Astrocyte of the spinal cord (primary cell): Measurements from ENCODE around the gene SREBF2.

ENCODE experiments used
- DNase-seq: peaks from one replicate; pipeline ENCODE4 v3.0.0; 2011; ENCODE audit warnings: low read depth, low spot score
- H3K4me3 ChIP-seq: 2 replicates; pipeline ENCODE4 v1.5.1; 2011; ENCODE audit warnings: low read depth, mild to moderate bottlenecking, low read length, moderate library complexity
- in situ Hi-C: cut with HindIII; loops from 2 replicates; pipeline ENCODE4 v1.10.0; 2017; ENCODE audit warnings: low sequenced_read_pairs
- TF ChIP-seq, protein P1 (sequence below): IDR thresholded peaks from 2 replicates; pipeline ENCODE4 v1.5.1; 2012; ENCODE audit warnings: low read depth, mild to moderate bottlenecking, low read length, inconsistent platforms

The SREBF2 gene

DNA sequence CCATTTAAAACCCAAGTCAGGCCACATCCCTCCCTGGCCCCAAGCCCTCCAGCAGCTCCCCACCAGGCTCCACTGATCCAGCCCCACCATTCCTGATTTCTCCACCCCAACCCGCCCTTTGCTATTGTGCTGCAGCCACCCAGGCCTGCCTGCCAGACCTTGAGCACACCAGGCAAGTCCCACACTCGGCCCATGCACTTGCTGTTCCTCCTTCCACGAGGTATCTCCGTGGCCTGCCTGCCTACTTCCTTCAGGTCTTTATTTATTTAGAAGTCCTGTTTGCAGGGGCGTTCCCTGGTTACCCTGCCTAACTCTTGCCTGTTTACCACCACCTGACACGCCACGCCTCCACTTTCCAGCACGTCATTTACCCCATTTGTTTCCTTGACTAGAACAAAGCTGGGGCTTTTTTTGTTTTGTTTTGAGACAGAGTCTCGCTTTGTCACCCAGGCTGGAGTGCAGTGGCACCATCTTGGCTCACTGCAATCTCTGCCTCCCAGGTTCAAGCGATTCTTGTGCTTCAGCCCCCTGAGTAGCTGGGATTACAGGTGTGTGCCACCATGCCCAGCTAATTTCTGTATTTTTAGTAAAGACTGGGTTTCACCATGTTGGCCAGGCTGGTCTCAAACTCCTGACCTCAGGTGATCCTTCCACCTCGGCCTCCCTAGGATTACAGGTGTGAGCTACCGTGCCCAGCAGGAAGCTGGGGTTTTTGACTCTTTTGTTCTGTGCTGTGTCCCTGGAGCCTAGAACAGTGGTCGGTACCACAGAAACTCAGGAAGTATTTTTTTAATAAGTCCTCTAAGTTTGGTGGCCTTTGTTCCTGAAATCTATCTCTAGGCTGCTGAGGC is 107.3 kb downstream of the SREBF2 start:
- TF ChIP-seq, protein P1, sequence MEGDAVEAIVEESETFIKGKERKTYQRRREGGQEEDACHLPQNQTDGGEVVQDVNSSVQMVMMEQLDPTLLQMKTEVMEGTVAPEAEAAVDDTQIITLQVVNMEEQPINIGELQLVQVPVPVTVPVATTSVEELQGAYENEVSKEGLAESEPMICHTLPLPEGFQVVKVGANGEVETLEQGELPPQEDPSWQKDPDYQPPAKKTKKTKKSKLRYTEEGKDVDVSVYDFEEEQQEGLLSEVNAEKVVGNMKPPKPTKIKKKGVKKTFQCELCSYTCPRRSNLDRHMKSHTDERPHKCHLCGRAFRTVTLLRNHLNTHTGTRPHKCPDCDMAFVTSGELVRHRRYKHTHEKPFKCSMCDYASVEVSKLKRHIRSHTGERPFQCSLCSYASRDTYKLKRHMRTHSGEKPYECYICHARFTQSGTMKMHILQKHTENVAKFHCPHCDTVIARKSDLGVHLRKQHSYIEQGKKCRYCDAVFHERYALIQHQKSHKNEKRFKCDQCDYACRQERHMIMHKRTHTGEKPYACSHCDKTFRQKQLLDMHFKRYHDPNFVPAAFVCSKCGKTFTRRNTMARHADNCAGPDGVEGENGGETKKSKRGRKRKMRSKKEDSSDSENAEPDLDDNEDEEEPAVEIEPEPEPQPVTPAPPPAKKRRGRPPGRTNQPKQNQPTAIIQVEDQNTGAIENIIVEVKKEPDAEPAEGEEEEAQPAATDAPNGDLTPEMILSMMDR: no peak
- in situ Hi-C loops: no loop called here
- no peak for DNase-seq
- no peak overlapping the region for H3K4me3 ChIP-seq

DNA sequence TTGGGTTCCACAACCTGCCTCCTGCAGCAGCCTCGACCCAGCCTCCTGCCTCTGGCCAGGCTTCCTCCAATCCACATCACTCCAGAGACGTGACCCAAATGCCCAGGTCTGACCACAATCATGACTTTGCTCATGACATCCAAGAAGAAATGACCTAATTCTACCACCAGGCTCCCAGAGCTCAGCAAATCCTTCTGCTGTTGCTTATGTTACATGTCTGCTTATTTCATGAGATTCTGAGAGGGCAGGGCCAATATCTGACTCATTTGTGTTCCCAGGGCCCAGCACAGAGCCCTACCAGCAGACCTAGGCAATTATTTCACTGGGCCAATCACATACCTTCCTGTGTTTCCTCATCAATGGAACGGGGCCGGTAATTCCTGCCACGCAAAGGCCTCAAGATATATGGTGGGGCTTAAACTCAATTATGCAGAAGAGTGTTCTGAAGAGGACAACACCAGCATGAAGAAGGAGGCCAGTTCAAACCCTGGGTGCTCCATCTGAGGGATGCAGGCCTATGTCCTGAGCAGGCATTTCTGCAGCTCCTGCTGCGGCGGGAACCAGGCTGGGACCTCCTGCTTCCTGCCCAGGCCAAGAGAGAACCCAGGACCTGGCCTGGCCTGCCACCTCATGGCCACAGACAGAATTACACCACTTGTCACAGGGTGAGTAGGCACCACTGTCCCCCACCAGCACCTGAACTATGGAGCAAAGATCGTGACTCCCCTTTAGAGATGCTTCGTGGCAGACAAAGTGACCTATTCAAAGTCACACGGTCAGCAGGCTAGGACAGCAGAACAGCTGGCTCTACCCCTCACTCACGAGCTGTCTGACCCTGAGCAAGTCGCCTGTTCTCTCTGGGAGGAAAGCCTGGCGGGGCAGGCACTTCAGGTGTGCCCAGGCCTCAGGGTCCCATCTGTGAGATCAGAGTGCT is 108.2 kb downstream of the SREBF2 start:
- DNase-seq: peak; percentile 80
- TF ChIP-seq, protein P1: peak; percentile 85
- in situ Hi-C loops: no loop called here
- no peak overlapping the region for H3K4me3 ChIP-seq

DNA sequence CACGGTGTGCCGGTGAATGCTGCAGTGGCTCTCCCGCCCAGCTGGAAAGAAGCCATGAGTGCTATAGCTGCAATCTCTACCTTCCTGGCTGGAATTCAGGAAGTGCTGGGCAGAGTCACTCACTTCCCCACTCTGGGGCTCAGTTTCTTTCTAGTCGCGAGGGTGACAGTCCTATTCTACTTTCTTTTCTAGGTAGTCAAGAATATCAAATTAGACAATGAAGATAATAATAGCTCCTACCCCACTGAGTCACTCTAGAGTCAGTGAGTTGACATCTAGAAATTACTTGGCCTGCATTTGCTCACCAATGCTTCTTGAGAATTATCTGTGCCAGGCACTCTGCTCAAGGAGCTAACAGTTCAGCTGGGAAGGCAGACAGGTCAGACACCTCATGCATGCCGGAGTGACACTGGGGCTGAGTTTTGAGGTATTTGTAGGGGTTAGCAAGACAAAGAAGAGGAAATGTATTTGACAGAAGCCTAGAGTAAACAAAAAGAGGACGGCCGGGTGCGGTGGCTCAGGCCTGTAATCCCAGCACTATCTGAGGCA is 110.8 kb downstream of the SREBF2 start:
- TF ChIP-seq, protein P1: no peak
- in situ Hi-C loops: no loop called here
- no peak overlapping the region for H3K4me3 ChIP-seq
- no peak for DNase-seq

DNA sequence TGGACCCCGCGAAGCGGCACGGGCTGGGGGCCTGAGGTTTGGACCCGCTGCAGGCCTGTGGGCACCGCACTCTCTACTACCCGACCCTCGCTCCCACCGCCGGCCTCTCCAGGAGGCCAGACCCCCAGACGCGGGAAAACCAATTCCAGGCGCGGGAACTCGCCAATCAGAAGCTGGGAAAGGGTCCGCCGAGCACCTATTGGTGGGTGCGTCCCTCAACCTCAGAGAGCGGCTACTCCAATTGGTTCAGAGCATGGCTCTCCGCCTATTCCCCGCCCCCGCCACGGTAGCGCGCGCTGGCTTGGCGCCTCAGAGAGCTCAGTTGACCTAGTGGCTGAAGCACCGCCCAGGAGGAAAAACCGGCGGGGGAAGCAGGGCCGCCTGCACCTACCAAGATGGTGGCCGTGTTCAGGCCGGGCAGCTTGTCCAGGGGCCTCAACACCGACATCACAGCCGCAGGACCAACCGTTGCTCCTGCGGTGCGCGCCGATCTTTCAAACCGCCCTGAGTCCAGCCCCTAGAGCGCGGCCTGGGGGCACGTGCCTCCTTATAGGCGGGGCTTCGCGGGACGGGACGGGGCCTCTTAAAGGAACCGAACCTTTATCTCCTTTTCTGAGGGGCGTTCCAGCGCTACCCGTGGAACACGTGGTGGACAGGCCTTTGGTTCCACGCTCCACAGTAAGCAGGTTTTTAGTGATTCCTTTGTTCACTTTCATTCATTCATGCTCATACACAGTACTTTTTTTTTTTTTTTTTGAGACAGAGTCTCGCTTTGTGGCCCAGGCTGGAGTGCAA is 113.9 kb downstream of the SREBF2 start, which contains the start of gene CENPM:
Gene CENPM, minus strand, starts transcription at position 524 of the 795 bp plus-strand sequence. Its CDS starts 76 bp downstream, at position 448.
- in situ Hi-C loops: no loop called here
- TF ChIP-seq, protein P1: no peak
- peak; percentile 94 for DNase-seq
- peak within 1 kb of the TSS; percentile 86 for H3K4me3 ChIP-seq

DNA sequence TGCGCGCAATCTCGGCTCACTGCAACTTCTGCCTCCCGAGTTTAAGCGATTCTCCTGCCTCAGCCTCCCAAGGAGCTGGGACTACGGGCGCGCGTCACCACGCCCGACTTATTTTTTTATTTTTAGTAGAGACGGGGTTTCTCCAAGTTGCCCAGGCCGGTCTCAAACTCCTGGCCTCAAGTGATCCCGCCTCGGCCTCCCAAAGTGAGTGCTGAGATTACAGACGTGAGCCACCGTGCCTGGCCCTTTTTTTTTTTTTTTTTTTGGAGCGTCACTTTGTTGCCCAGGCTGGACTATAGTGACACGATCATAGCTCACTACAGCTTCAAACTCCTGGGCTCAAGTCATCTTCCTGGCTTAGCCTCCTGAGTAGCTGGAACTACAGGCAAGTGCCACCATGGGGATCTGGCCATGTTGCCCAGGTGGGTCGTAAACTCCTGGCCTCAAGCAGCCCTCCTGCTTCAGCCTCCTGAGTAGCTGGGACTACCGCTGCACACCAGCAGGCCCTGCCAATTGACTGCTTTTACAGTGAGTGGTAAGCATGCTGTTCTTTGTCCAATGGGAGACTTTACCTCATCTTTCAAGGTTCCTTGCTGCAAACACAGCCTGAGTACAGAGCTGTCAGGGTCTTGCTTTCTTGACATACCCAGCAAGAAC is 114.6 kb downstream of the SREBF2 start:
- DNase-seq: no peak
- TF ChIP-seq, protein P1: no peak
- H3K4me3 ChIP-seq: no peak overlapping the region
- in situ Hi-C loops: no loop called here
